CD14-positive monocyte (primary cell): ENCODE data around the gene RBPJL. TPM values are rescaled to one million over a fixed set of nuclear protein-coding genes. Genes with fewer than 3 reads are reported as not detected.
A peak's percentile ranks its signal among the peaks of the same experiment; 100 is the strongest.

ENCODE experiments used
- DNase-seq, 3 donors: peaks; one replicate each; pipeline ENCODE4 v3.0.0-alpha.2; 2011 to 2022
- H2AFZ ChIP-seq: 2 replicates; pipeline ENCODE4 v1.6.0; 2012; ENCODE audit warnings: mild to moderate bottlenecking, low read depth, low read length, inconsistent platforms; ENCODE audit not compliant: insufficient read depth, poor library complexity, severe bottlenecking
- H3K27ac ChIP-seq, 2 donors: 1 replicate in 1 of 2; 2 replicates in 1 of 2; pipeline ENCODE4 v1.5.1; 2012 to 2013; ENCODE audit warnings: low read length in 2 of 2, control low read depth in 1 of 2, inconsistent platforms in 1 of 2, low read depth in 1 of 2, mild to moderate bottlenecking in 1 of 2
- H3K27me3 ChIP-seq, 2 donors: one replicate each; pipeline versions ENCODE4 v1.6.0 to v1.6.1; 2011 to 2013; ENCODE audit warnings: low read length in 2 of 2; ENCODE audit not compliant: control insufficient read depth in 2 of 2, insufficient read depth in 2 of 2
- H3K36me3 ChIP-seq, 2 donors: replicated peaks in 1 of 2; 1 replicate in 1 of 2; 2 replicates in 1 of 2; pipeline versions ENCODE4 v1.5.1 to v1.6.1; 2012 to 2013; ENCODE audit warnings: low read length in 2 of 2, control low read depth in 1 of 2, inconsistent platforms in 1 of 2, mild to moderate bottlenecking in 1 of 2; ENCODE audit not compliant: insufficient read depth in 2 of 2, control insufficient read depth in 1 of 2
- H3K4me1 ChIP-seq, 2 donors: 1 replicate in 1 of 2; 2 replicates in 1 of 2; pipeline versions ENCODE4 v1.5.1 to v1.6.1; 2012 to 2013; ENCODE audit warnings: low read length in 2 of 2, control low read depth in 1 of 2, inconsistent platforms in 1 of 2, mild to moderate bottlenecking in 1 of 2, moderate library complexity in 1 of 2; ENCODE audit not compliant: insufficient read depth in 2 of 2, control insufficient read depth in 1 of 2
- H3K4me2 ChIP-seq: replicated peaks from 2 replicates; pipeline ENCODE3; 2012; ENCODE audit warnings: low read length, moderate library complexity, mild to moderate bottlenecking; ENCODE audit not compliant: poor library complexity, severe bottlenecking; ENCODE audit errors: extremely low read depth
- H3K4me3 ChIP-seq, 3 experiments: fragments of 200-600 bp in 1 of 3; sonication (generic) in 1 of 3; replicated peaks in 1 of 3; 1 replicate in 2 of 3; 2 replicates in 1 of 3; pipeline ENCODE4 v1.5.1; 2011 to 2013; ENCODE audit warnings: low read length in 3 of 3, mild to moderate bottlenecking in 3 of 3, control low read depth in 2 of 3, low read depth in 2 of 3, inconsistent platforms in 1 of 3, moderate library complexity in 1 of 3
- H3K79me2 ChIP-seq: 2 replicates; pipeline ENCODE4 v1.6.0; 2012; ENCODE audit warnings: mild to moderate bottlenecking, control low read depth, inconsistent platforms, low read length, moderate library complexity; ENCODE audit not compliant: insufficient read depth
- H3K9ac ChIP-seq: 2 replicates; pipeline ENCODE4 v1.6.0; 2017; ENCODE audit warnings: low read length, mild to moderate bottlenecking; ENCODE audit not compliant: insufficient read depth, poor library complexity, severe bottlenecking
- H3K9me3 ChIP-seq, 2 donors: replicated peaks in 1 of 2; 1 replicate in 1 of 2; 2 replicates in 1 of 2; pipeline versions ENCODE4 v1.5.1 to v1.6.1; 2012 to 2013; ENCODE audit warnings: low read length in 2 of 2, control low read depth in 1 of 2; ENCODE audit not compliant: control insufficient read depth in 1 of 2, insufficient read depth in 1 of 2
- H4K20me1 ChIP-seq: 2 replicates; pipeline ENCODE4 v1.6.0; 2012; ENCODE audit warnings: mild to moderate bottlenecking, low read length, control low read depth, moderate library complexity; ENCODE audit not compliant: insufficient read depth
- H3K27ac Mint-ChIP-seq, 7 donors: one replicate each; pipeline ENCODE4 v1.8.0; 2020; ENCODE audit warnings: mild to moderate bottlenecking in 7 of 7, mixed read lengths in 7 of 7, moderate library complexity in 6 of 7, inconsistent platforms in 2 of 7
- H3K27me3 Mint-ChIP-seq, 3 donors: one replicate each; pipeline ENCODE4 v1.8.0; 2021 to 2022; ENCODE audit warnings: low read depth in 3 of 3, mild to moderate bottlenecking in 3 of 3, mixed read lengths in 3 of 3, moderate library complexity in 3 of 3, inconsistent platforms in 1 of 3
- H3K36me3 Mint-ChIP-seq, 2 donors: one replicate each; pipeline ENCODE4 v1.8.0; 2020; ENCODE audit warnings: mixed read lengths in 2 of 2, inconsistent platforms in 1 of 2, mild to moderate bottlenecking in 1 of 2
- H3K4me1 Mint-ChIP-seq: one replicate; pipeline ENCODE4 v1.8.0; 2020; ENCODE audit warnings: mild to moderate bottlenecking, mixed read lengths
- H3K4me3 Mint-ChIP-seq, 2 donors: one replicate each; pipeline ENCODE4 v1.8.0; 2020; ENCODE audit warnings: mild to moderate bottlenecking in 2 of 2, mixed read lengths in 2 of 2, moderate library complexity in 1 of 2
- H3K9me3 Mint-ChIP-seq, 7 donors: one replicate each; pipeline ENCODE4 v1.8.0; 2020 to 2022; ENCODE audit warnings: mixed read lengths in 7 of 7, mild to moderate bottlenecking in 6 of 7, moderate library complexity in 6 of 7, inconsistent platforms in 2 of 7
- CTCF ChIP-seq: fragments of 200-600 bp; IDR thresholded peaks from one replicate; pipeline ENCODE4 v1.8.0; 2022; ENCODE audit warnings: antibody characterized with exemption, mild to moderate bottlenecking
- WGBS: methylation state at CpG from one replicate; pipeline ENCODE4 v1.1.5; 2013; ENCODE audit warnings: missing lambda C conversion rate; ENCODE audit not compliant: insufficient coverage; 5-methylcytosine and 5-hydroxymethylcytosine counted together
- intact Hi-C, 2 donors: fragments of 100-400 bp; cut with micrococcal nuclease; formaldehyde crosslinking; loops; one replicate each; pipeline versions ENCODE4 v1.15.0 to v1.15.1; 2023
- polyA plus RNA-seq, 3 donors: library from polyadenylated mRNA; depleted of rRNA in 1 of 3; unstranded in 2 of 3; stranded (reverse) in 1 of 3; fragments of 300-500 nt in 2 of 3; fragments of >200 nt in 1 of 3; fragmentation: Illumina TruSeq in 2 of 3; gene quantifications; 1 replicate in 2 of 3; 2 replicates in 1 of 3; pipeline ENCODE4 v1.2.3, GENCODE V29; 2012 to 2021

The RBPJL gene
- polyA plus RNA-seq, 3 donors = not detected

- H2AFZ ChIP-seq = no peak overlapping the region
- 33% methylated on average over 5 of the region's 10 CpGs for WGBS
- Mint-ChIP-seq H3K27ac (peak overlapping the region in 3 of 7 donors; percentile 28 to 50 (median 40)), H3K27me3 (peaks cover 0 to 2% (median 0%) of the 10 kb centered on the region in 3 donors), H3K36me3 (no peaks in the 10 kb centered on the region), H3K4me3 (peak overlapping the region in 1 of 2 donors; percentile 42), H3K4me1 (peaks cover 46% of the 10 kb centered on the region), H3K9me3 (peaks cover 0 to 3% (median 0%) of the 10 kb centered on the region in 7 donors)
- intact Hi-C loops = no loop called here
- no peak overlapping the region for H3K27ac ChIP-seq
- H3K27me3 ChIP-seq = no peaks in the 10 kb centered on the region
- TF ChIP-seq CTCF = no peak
- peak in 2 of 3 donors; percentile 47 to 86 for DNase-seq
- H3K9ac ChIP-seq = no peak overlapping the region
- H3K4me3 ChIP-seq = no peak overlapping the region
- peaks cover 2% of the 10 kb centered on the region for H4K20me1 ChIP-seq
- H3K79me2 ChIP-seq = peaks cover 2% of the 10 kb centered on the region
- no peak overlapping the region for H3K4me2 ChIP-seq
- H3K9me3 ChIP-seq = no peaks in the 10 kb centered on the region
- H3K36me3 ChIP-seq = no peaks in the 10 kb centered on the region
- peaks cover 39 to 51% of the 10 kb centered on the region in 2 donors for H3K4me1 ChIP-seq
Measured at GRCh38 chr20:45358282-45359068, 51.8 kb downstream of the RBPJL start.

GRCh38 chr20:45359069-45359405 is 52.4 kb downstream of the RBPJL start:
- intact Hi-C loops = no loop called here
- H3K9me3 Mint-ChIP-seq = peaks cover 0 to 3% (median 0%) of the 10 kb centered on the region in 7 donors
- no peak overlapping the region for H3K4me2 ChIP-seq

More at GRCh38 chr20:45359069-45359405, 52.4 kb downstream of the RBPJL start:
- Mint-ChIP-seq H3K36me3 (no peaks in the 10 kb centered on the region), H3K4me3 (no peak overlapping the region), H3K4me1 (peaks cover 52% of the 10 kb centered on the region), H3K27me3 (peaks cover 0 to 2% (median 0%) of the 10 kb centered on the region in 3 donors), H3K27ac (peak overlapping the region in 1 of 7 donors; percentile 24)
- Histone ChIP-seq H3K27ac (no peak overlapping the region), H3K4me3 (no peak overlapping the region), H3K9ac (no peak overlapping the region), H4K20me1 (peaks cover 8% of the 10 kb centered on the region), H3K27me3 (no peaks in the 10 kb centered on the region), H3K36me3 (no peaks in the 10 kb centered on the region), H2AFZ (no peak overlapping the region), H3K9me3 (no peaks in the 10 kb centered on the region), H3K4me1 (peaks cover 44 to 57% of the 10 kb centered on the region in 2 donors), H3K79me2 (peaks cover 8% of the 10 kb centered on the region)
- 75% methylated on average over 2 of the region's 7 CpGs for whole genome bisulfite sequencing
- no peak for TF ChIP-seq CTCF
- no peak for DNase-seq
